HEK293 (cell line): ENCODE data around the gene NNMT.

ENCODE experiments used
- CTCF ChIA-PET: fragments of 350-600 bp; formaldehyde crosslinking; extraction: SDS; loops from one replicate; lab custom pipeline; 2021; ENCODE audit warnings: antibody characterized with exemption; lab: Yijun Ruan, JAX
- POLR2A ChIA-PET: fragments of 300-600 bp; formaldehyde crosslinking; extraction: SDS; loops from one replicate; lab custom pipeline; 2020; ENCODE audit warnings: antibody characterized with exemption, inconsistent platforms; lab: Yijun Ruan, JAX
- H3K27ac ChIP-seq: fragments of 200-500 bp; sonication (Bioruptor generic); 2 replicates; pipeline ENCODE4 v1.5.1; 2014; ENCODE audit warnings: low read depth, low read length, control low read depth, inconsistent platforms; ENCODE audit errors: extremely low read depth
- H3K36me3 ChIP-seq, 2 experiments: fragments of 200-500 bp in 1 of 2; sonication (Bioruptor generic) in 1 of 2; 1 replicate in 1 of 2; 2 replicates in 1 of 2; pipeline ENCODE4 v1.5.1; 2014 to 2017; ENCODE audit warnings: inconsistent platforms in 2 of 2, low read length in 2 of 2; ENCODE audit not compliant: control insufficient read depth in 2 of 2, insufficient read depth in 1 of 2
- H3K4me1 ChIP-seq: fragments of 200-500 bp; sonication (Bioruptor generic); 2 replicates; pipeline ENCODE4 v1.5.1; 2014; ENCODE audit warnings: mild to moderate bottlenecking, low read length, inconsistent platforms; ENCODE audit not compliant: control insufficient read depth, insufficient read depth
- H3K4me3 ChIP-seq: 2 replicates; pipeline ENCODE4 v1.5.1; 2011; ENCODE audit warnings: low read depth, mild to moderate bottlenecking, control low read depth, low read length, moderate library complexity
- H3K9me3 ChIP-seq: fragments of 200-500 bp; sonication (Bioruptor generic); 2 replicates; pipeline ENCODE4 v1.5.1; 2014; ENCODE audit warnings: low read depth, low read length, inconsistent platforms; ENCODE audit not compliant: control insufficient read depth, insufficient read depth
- EGR2 ChIP-seq: fragments of 450-650 bp; formaldehyde crosslinking; IDR thresholded peaks from 2 replicates; pipeline ENCODE4 v1.5.1; 2016; ENCODE audit warnings: low read depth, missing biosample characterization, missing genetic modification characterization
- HOXA7 ChIP-seq: sonication (generic); formaldehyde crosslinking; IDR thresholded peaks from 2 replicates; pipeline ENCODE4 v1.8.1; 2022; ENCODE audit warnings: missing genetic modification reagents, borderline replicate concordance
- HOXD13 ChIP-seq: sonication (generic); formaldehyde crosslinking; IDR thresholded peaks from 2 replicates; pipeline ENCODE4 v1.8.0; 2022; ENCODE audit warnings: missing genetic modification reagents, borderline replicate concordance
- PRDM1 ChIP-seq: fragments of 450-650 bp; formaldehyde crosslinking; IDR thresholded peaks from 2 replicates; pipeline ENCODE4; 2016; ENCODE audit warnings: missing biosample characterization, missing genetic modification characterization
- REPIN1 ChIP-seq: fragments of 450-650 bp; formaldehyde crosslinking; IDR thresholded peaks from 2 replicates; pipeline ENCODE4 v1.5.1; 2017; ENCODE audit warnings: missing biosample characterization, missing genetic modification characterization, low read depth
- SETDB1 ChIP-seq: IDR thresholded peaks from one replicate; pipeline ENCODE4 v1.6.1; 2017; ENCODE audit warnings: mild to moderate bottlenecking, low read length, moderate library complexity, mixed read lengths; ENCODE audit not compliant: insufficient read length
- WT1 ChIP-seq: fragments of 450-650 bp; formaldehyde crosslinking; IDR thresholded peaks from 2 replicates; pipeline ENCODE4 v1.5.1; 2016; ENCODE audit warnings: missing biosample characterization, missing genetic modification characterization
- ZBTB48 ChIP-seq: fragments of 450-650 bp; formaldehyde crosslinking; IDR thresholded peaks from 2 replicates; pipeline ENCODE4 v1.5.1; 2016; ENCODE audit warnings: missing biosample characterization, missing genetic modification characterization
- ZNF155 ChIP-seq: fragments of 450-650 bp; formaldehyde crosslinking; IDR thresholded peaks from 2 replicates; pipeline ENCODE4 v1.5.1; 2016; ENCODE audit warnings: missing biosample characterization, missing genetic modification characterization
- ZNF221 ChIP-seq: fragments of 450-650 bp; formaldehyde crosslinking; IDR thresholded peaks from 2 replicates; pipeline ENCODE4 v1.5.1; 2017; ENCODE audit warnings: missing biosample characterization, missing genetic modification characterization, borderline replicate concordance
- ZNF423 ChIP-seq: fragments of 450-650 bp; formaldehyde crosslinking; IDR thresholded peaks from 2 replicates; pipeline ENCODE4 v1.5.1; 2016; ENCODE audit warnings: missing biosample characterization, missing genetic modification characterization
- ZNF548 ChIP-seq: fragments of 450-650 bp; formaldehyde crosslinking; IDR thresholded peaks from 2 replicates; pipeline ENCODE4 v1.5.1; 2016; ENCODE audit warnings: missing biosample characterization, missing genetic modification characterization
- ZNF596 ChIP-seq: fragments of 450-650 bp; IDR thresholded peaks from 2 replicates; pipeline ENCODE4 v1.5.0; 2018; ENCODE audit warnings: missing biosample characterization, mild to moderate bottlenecking, missing genetic modification characterization, moderate library complexity
- ZNF621 ChIP-seq: fragments of 450-650 bp; formaldehyde crosslinking; IDR thresholded peaks from 2 replicates; pipeline ENCODE4 v1.5.1; 2017; ENCODE audit warnings: missing biosample characterization, missing genetic modification characterization
- ZNF776 ChIP-seq: fragments of 450-650 bp; formaldehyde crosslinking; IDR thresholded peaks from 2 replicates; pipeline ENCODE4 v1.5.0; 2017; ENCODE audit warnings: missing biosample characterization, missing genetic modification characterization, borderline replicate concordance
- ZSCAN23 ChIP-seq: fragments of 450-650 bp; formaldehyde crosslinking; IDR thresholded peaks from 2 replicates; pipeline ENCODE4 v1.5.1; 2016; ENCODE audit warnings: missing biosample characterization, missing genetic modification characterization
- TF ChIP-seq, protein P1 (sequence below): fragments of 450-650 bp; formaldehyde crosslinking; conservative IDR thresholded peaks from 2 replicates; pipeline ENCODE4 v1.5.1; 2016; ENCODE audit warnings: low read depth, missing biosample characterization, missing genetic modification characterization
- TF ChIP-seq, protein P2 (sequence below): fragments of 450-650 bp; formaldehyde crosslinking; IDR thresholded peaks from 2 replicates; pipeline ENCODE4 v1.5.1; 2016; ENCODE audit warnings: missing biosample characterization, missing genetic modification characterization
- TF ChIP-seq, protein P3 (sequence below): fragments of 450-650 bp; formaldehyde crosslinking; IDR thresholded peaks from 2 replicates; pipeline ENCODE4 v1.5.1; 2016; ENCODE audit warnings: missing biosample characterization, missing genetic modification characterization

NNMT gene

DNA sequence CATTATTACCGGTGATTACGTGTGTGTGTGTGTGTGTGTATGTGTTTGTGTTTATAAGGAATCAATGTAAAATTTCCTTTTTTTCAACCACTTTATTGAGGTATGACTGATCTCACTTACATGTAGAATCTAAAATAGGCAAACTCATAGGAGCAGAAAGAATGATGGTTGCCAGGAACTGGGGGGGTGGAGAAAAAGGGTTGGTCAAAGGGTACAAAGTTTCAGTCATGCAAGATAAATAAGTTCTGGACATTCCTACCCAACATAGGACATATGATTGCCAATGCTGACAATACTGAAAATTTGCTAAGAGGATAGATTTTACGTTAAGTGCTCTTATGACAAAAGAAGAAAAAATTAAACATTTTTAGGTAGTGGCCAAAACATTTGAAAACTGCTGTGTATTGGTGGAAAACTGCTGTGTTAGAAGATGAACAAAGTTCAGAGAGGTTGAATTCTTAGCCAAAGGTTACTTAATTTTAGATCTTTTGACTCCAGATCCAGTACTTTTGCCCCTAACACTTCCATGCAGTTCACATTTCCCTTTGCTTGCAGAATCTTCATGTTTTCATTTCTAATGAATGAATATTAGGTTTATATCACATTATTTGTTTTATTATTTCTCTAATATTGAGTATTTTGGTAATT, 49.5 kb downstream of the NNMT start:
- no peaks in the 10 kb centered on the region for H3K4me1 ChIP-seq
- POLR2A ChIA-PET = no interaction called here
- no peak overlapping the region for H3K4me3 ChIP-seq
- H3K27ac ChIP-seq = no peak overlapping the region
- TF ChIP-seq REPIN1 (tag by site-specific recombination) = no peak
- TF ChIP-seq ZBTB48 = no peak
- no peak for TF ChIP-seq ZNF423 (tag by site-specific recombination)
- TF ChIP-seq HOXA7 (CRISPR knock-in tag) = no peak
- TF ChIP-seq, protein P1, sequence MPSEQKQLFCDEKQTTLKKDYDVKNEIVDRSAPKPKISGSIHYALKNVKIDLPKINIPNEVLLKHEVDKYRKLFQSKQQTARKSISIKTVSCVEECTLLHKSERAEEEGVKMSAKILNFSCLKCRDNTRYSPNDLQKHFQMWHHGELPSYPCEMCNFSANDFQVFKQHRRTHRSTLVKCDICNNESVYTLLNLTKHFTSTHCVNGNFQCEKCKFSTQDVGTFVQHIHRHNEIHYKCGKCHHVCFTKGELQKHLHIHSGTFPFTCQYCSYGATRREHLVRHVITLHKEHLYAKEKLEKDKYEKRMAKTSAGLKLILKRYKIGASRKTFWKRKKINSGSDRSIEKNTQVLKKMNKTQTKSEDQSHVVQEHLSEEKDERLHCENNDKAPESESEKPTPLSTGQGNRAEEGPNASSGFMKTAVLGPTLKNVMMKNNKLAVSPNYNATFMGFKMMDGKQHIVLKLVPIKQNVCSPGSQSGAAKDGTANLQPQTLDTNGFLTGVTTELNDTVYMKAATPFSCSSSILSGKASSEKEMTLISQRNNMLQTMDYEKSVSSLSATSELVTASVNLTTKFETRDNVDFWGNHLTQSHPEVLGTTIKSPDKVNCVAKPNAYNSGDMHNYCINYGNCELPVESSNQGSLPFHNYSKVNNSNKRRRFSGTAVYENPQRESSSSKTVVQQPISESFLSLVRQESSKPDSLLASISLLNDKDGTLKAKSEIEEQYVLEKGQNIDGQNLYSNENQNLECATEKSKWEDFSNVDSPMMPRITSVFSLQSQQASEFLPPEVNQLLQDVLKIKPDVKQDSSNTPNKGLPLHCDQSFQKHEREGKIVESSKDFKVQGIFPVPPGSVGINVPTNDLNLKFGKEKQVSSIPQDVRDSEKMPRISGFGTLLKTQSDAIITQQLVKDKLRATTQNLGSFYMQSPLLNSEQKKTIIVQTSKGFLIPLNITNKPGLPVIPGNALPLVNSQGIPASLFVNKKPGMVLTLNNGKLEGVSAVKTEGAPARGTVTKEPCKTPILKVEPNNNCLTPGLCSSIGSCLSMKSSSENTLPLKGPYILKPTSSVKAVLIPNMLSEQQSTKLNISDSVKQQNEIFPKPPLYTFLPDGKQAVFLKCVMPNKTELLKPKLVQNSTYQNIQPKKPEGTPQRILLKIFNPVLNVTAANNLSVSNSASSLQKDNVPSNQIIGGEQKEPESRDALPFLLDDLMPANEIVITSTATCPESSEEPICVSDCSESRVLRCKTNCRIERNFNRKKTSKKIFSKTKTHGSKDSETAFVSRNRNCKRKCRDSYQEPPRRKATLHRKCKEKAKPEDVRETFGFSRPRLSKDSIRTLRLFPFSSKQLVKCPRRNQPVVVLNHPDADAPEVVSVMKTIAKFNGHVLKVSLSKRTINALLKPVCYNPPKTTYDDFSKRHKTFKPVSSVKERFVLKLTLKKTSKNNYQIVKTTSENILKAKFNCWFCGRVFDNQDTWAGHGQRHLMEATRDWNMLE = no peak
- TF ChIP-seq ZNF548 (tag by site-specific recombination) = no peak
- no peak for TF ChIP-seq ZNF621 (tag by site-specific recombination)
- TF ChIP-seq, protein P2, sequence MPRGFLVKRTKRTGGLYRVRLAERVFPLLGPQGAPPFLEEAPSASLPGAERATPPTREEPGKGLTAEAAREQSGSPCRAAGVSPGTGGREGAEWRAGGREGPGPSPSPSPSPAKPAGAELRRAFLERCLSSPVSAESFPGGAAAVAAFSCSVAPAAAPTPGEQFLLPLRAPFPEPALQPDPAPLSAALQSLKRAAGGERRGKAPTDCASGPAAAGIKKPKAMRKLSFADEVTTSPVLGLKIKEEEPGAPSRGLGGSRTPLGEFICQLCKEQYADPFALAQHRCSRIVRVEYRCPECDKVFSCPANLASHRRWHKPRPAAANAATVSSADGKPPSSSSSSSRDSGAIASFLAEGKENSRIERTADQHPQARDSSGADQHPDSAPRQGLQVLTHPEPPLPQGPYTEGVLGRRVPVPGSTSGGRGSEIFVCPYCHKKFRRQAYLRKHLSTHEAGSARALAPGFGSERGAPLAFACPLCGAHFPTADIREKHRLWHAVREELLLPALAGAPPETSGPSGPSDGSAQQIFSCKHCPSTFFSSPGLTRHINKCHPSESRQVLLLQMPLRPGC (tag by site-specific recombination) = no peak
- TF ChIP-seq ZNF155 (tag by site-specific recombination) = no peak
- no peak for TF ChIP-seq ZNF221 (tag by site-specific recombination)
- no peak for TF ChIP-seq PRDM1 (tag by site-specific recombination)
- no peak for TF ChIP-seq ZNF776 (tag by site-specific recombination)
- no peak for TF ChIP-seq EGR2 (tag by site-specific recombination)
- TF ChIP-seq ZNF596 (tag by site-specific recombination) = no peak
- no peak for TF ChIP-seq HOXD13
- no peak for TF ChIP-seq SETDB1
- TF ChIP-seq, protein P3, sequence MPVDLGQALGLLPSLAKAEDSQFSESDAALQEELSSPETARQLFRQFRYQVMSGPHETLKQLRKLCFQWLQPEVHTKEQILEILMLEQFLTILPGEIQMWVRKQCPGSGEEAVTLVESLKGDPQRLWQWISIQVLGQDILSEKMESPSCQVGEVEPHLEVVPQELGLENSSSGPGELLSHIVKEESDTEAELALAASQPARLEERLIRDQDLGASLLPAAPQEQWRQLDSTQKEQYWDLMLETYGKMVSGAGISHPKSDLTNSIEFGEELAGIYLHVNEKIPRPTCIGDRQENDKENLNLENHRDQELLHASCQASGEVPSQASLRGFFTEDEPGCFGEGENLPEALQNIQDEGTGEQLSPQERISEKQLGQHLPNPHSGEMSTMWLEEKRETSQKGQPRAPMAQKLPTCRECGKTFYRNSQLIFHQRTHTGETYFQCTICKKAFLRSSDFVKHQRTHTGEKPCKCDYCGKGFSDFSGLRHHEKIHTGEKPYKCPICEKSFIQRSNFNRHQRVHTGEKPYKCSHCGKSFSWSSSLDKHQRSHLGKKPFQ (tag by site-specific recombination) = no peak
- no peak for TF ChIP-seq ZSCAN23 (tag by site-specific recombination)
- TF ChIP-seq WT1 = no peak
- H3K9me3 ChIP-seq = no peaks in the 10 kb centered on the region
- CTCF ChIA-PET = interaction anchor here (0.5 to 0.7 kb wide), 3 partner anchors 17 to 306 kb away, joined by 3 to 7 read pairs (median 3); no protein-coding TSS in a partner anchor
- no peaks in the 10 kb centered on the region for H3K36me3 ChIP-seq
